IPS-15b (cell line): Measurements from ENCODE around the gene DPCD.

ENCODE experiments used
- H3K27me3 ChIP-seq: one replicate; pipeline ENCODE4 v1.6.1; 2013; ENCODE audit warnings: low read length; ENCODE audit not compliant: control insufficient read depth, insufficient read depth
- H3K36me3 ChIP-seq: one replicate; pipeline ENCODE4 v1.6.1; 2013; ENCODE audit warnings: low read length; ENCODE audit not compliant: control insufficient read depth, insufficient read depth
- H3K4me1 ChIP-seq: one replicate; pipeline ENCODE4 v1.6.1; 2013; ENCODE audit warnings: mild to moderate bottlenecking, low read length; ENCODE audit not compliant: control insufficient read depth, insufficient read depth
- H3K4me3 ChIP-seq: one replicate; pipeline ENCODE4 v1.5.1; 2013; ENCODE audit warnings: low read depth, low read length
- H3K9ac ChIP-seq: one replicate; pipeline ENCODE4 v1.6.1; 2013; ENCODE audit warnings: low read depth, mild to moderate bottlenecking, low read length
- H3K9me3 ChIP-seq: one replicate; pipeline ENCODE4 v1.6.1; 2013; ENCODE audit warnings: mild to moderate bottlenecking, low read length; ENCODE audit not compliant: control insufficient read depth, insufficient read depth

DPCD gene

GRCh38 chr10:101587725-101588653 is at the start of gene DPCD, which contains the start of gene POLL:
TSS of gene DPCD (plus strand) at chr10:101588321. CDS start at chr10:101588337, 16 bp downstream.
TSS of gene POLL (minus strand) at chr10:101588257. CDS start at chr10:101587360, 897 bp downstream.
- Histone ChIP-seq H3K9ac (peak within 1 kb of the TSS; percentile 87), H3K36me3 (no peaks in the 10 kb centered on the region), H3K27me3 (no peaks in the 10 kb centered on the region), H3K4me1 (peaks cover 2% of the 10 kb centered on the region), H3K9me3 (no peaks in the 10 kb centered on the region), H3K4me3 (peak within 1 kb of the TSS; percentile 95)

- Histone ChIP-seq H3K36me3 (no peaks in the 10 kb centered on the region), H3K9me3 (no peaks in the 10 kb centered on the region), H3K4me1 (no peaks in the 10 kb centered on the region), H3K4me3 (no peak overlapping the region), H3K27me3 (no peaks in the 10 kb centered on the region), H3K9ac (no peak overlapping the region)
Observed at GRCh38 chr10:101538446-101538845, 49.7 kb upstream of the DPCD start.

- H3K27me3 ChIP-seq: no peaks in the 10 kb centered on the region
- H3K4me1 ChIP-seq: no peaks in the 10 kb centered on the region
- H3K9ac ChIP-seq: no peak overlapping the region
- no peaks in the 10 kb centered on the region for H3K36me3 ChIP-seq
- no peaks in the 10 kb centered on the region for H3K9me3 ChIP-seq
- no peak overlapping the region for H3K4me3 ChIP-seq
Observed at GRCh38 chr10:101545898-101546297, 42.2 kb upstream of the DPCD start.

GRCh38 chr10:101550965-101551364 is 37.2 kb upstream of the DPCD start:
- Histone ChIP-seq H3K4me1 (no peaks in the 10 kb centered on the region), H3K36me3 (peaks cover 2% of the 10 kb centered on the region), H3K9me3 (no peaks in the 10 kb centered on the region), H3K27me3 (no peaks in the 10 kb centered on the region), H3K4me3 (no peak overlapping the region), H3K9ac (no peak overlapping the region)

GRCh38 chr10:101552442-101552841 is 35.7 kb upstream of the DPCD start:
- Histone ChIP-seq H3K4me1 (no peaks in the 10 kb centered on the region), H3K4me3 (no peak overlapping the region), H3K27me3 (no peaks in the 10 kb centered on the region), H3K9me3 (no peaks in the 10 kb centered on the region), H3K9ac (no peak overlapping the region), H3K36me3 (peaks cover 2% of the 10 kb centered on the region)

- Histone ChIP-seq H3K9ac (no peak overlapping the region), H3K4me3 (no peak overlapping the region)
Observed at GRCh38 chr10:101557541-101557940, 30.6 kb upstream of the DPCD start.

GRCh38 chr10:101558204-101558603 is 29.9 kb upstream of the DPCD start:
- H3K9me3 ChIP-seq: no peaks in the 10 kb centered on the region
- no peaks in the 10 kb centered on the region for H3K27me3 ChIP-seq
- H3K36me3 ChIP-seq: peaks cover under 1% of the 10 kb centered on the region
- H3K4me3 ChIP-seq: no peak overlapping the region
- no peak overlapping the region for H3K9ac ChIP-seq
- H3K4me1 ChIP-seq: no peaks in the 10 kb centered on the region

More at GRCh38 chr10:101557541-101557940, 30.6 kb upstream of the DPCD start:
- no peaks in the 10 kb centered on the region for H3K27me3 ChIP-seq
- H3K9me3 ChIP-seq: no peaks in the 10 kb centered on the region
- H3K4me1 ChIP-seq: no peaks in the 10 kb centered on the region
- peaks cover 2% of the 10 kb centered on the region for H3K36me3 ChIP-seq

- H3K36me3 ChIP-seq: no peaks in the 10 kb centered on the region
- no peak overlapping the region for H3K4me3 ChIP-seq
- H3K4me1 ChIP-seq: no peaks in the 10 kb centered on the region
- H3K9ac ChIP-seq: no peak overlapping the region
- no peaks in the 10 kb centered on the region for H3K9me3 ChIP-seq
- H3K27me3 ChIP-seq: no peaks in the 10 kb centered on the region
Observed at GRCh38 chr10:101558671-101559595, 29.2 kb upstream of the DPCD start.

- Histone ChIP-seq H3K9me3 (no peaks in the 10 kb centered on the region), H3K9ac (no peak overlapping the region), H3K36me3 (no peaks in the 10 kb centered on the region), H3K4me1 (no peaks in the 10 kb centered on the region), H3K4me3 (no peak overlapping the region), H3K27me3 (no peaks in the 10 kb centered on the region)
Observed at GRCh38 chr10:101559596-101560297, 28.4 kb upstream of the DPCD start.

GRCh38 chr10:101560298-101561067 is 27.6 kb upstream of the DPCD start:
- H3K36me3 ChIP-seq: no peaks in the 10 kb centered on the region
- no peak overlapping the region for H3K9ac ChIP-seq
- H3K4me1 ChIP-seq: no peaks in the 10 kb centered on the region
- H3K9me3 ChIP-seq: no peaks in the 10 kb centered on the region
- no peak overlapping the region for H3K4me3 ChIP-seq
- peaks cover 2% of the 10 kb centered on the region for H3K27me3 ChIP-seq
